Measurements from ENCODE around the gene CTAG1A.
A peak's percentile ranks its signal among the peaks of the same experiment; 100 is the strongest.
"Not testable (repeated sequence)": the region's sequence is repeated elsewhere in the genome, so short reads cannot be mapped to it uniquely, and the experiment has no call there.

Gene CTAG1A

DNA sequence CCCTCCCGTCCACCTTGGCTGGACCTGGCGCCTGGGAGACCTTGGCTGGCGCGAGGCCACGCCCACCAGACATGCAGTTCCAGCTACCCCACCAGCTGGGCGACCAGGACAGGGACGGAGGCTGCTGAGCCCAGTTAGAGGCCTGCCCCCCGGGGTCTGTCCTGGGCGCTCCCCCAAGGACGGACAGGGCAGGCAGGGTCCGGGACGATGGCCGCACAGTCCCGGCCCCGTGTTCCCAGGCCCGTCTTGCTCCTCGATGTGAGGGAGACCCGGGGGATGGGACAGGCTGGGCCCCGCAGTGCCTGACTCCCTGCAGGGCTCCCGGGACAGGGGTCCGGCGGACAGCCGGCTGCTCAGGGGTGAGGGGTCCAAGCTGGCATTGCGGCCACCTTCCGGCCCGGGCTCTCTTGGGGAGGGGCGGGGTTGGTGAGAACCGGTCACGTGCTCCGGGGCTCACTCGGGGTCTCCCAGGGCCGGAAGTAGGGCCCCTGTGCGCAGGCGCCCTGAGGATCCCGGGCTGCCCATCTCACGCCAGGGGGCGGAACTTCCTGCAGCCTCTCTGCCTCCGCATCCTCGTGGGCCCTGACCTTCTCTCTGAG is at the start of gene CTAG1A:
Gene CTAG1A, plus strand, starts transcription at position 549 of the 599 bp plus-strand sequence. CDS start 74 bp downstream, outside the sequence.
- not testable (repeated sequence) for DNase-seq

DNA sequence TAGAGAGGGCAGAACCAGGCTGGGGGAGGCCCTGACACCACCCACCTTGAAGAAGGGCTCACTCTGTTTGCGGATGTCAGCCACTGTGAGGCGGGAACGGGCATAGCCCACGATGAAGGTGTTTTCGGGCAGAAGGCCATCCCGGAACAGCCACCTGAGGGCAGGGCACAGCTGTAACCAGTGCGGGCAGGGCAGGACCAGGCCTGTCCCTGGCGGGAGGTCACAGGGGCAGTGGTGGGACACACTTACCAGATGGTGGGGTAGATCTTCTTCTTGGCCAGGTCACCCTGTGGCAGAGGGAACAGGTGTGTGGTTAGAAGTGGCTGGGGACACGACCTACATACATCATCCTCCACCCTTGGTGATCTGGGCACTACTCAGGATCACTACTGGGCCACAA is 49.0 kb upstream of the CTAG1A start:
- no peak for DNase-seq

DNA sequence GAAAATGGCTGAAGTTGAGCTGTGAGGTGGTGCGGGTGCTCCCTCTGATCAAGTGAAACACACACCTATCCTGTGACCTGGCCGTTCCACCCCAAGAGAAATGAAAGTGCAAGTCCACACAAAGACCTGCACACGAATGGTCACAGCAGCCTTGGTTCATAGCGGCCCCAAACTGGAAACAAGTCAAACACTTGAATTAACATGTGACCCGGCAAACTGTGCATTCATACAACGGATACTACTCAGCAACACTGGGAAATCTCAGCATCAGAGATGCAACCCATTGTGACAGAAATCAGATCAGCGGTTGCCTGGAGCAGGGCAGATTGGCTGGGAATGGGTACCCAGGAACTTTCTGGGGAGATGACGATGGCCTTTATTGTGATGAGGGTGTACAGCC is 45.9 kb upstream of the CTAG1A start:
- DNase-seq = no peak

DNA sequence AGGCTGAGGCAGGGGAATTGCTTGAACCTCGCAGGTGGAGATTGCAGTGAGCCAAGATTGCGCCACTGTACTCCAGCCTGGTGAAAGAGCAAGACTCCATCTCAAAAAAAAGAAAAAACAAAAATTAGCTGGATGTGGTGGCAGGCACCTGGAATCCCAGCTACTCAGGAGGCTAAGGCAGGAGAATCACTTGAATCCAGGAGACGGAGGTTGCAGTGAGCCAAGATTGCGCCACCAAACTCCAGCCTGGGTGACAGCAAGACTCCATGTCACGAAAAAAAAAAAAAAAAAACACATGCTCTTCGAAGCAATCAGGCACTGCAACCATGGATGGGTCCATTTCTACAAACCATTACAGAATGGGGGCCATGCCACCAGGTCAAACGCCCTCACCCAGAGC is 44.6 kb upstream of the CTAG1A start:
- not testable (repeated sequence) for DNase-seq

DNA sequence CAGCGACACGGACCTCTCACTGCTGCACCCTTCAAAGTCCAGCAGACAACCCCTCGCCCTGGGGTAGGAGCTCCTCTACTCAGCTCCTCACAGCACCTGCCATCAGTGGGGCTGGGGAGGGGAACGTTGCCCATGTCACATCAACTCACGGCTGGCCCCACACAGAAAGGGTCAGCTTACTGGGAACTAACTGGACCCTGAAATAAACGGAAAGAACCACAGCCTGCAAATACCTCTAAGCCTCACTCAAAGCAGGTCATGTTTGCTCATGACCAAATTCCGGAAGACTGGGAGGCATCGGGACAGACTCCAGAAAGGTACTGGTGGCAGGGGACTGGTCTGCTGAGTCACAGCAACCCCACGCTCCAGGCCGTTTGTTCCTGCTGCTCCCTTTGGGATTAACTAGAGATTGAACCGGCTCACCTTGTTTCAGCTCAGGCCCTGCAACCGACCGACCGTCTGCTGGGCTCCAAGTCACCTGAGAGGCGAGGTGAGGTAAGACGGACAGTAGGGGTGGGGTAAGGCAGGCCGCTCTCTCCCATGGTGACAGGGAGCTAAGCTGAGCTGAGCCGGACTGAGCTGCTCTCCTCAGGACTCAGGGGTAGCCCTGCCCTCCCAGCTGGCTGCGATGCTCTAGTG is 43.9 kb upstream of the CTAG1A start:
- no peak for DNase-seq

DNA sequence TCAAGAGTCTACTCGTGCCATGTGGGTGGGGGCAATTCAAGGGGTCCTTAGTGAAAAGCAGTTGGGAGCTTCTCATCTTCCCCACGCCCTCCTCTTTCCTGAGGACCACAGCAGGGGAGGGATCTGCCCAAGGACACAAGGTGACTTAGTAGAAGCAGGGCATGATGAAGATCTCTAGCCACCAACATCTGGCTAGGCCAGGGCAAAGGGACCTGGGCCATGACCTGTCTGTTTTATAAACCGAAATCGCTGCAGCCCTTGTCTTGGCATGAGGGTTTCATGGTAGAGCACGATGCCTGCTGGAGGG is 43.4 kb upstream of the CTAG1A start:
- DNase-seq = no peak

DNA sequence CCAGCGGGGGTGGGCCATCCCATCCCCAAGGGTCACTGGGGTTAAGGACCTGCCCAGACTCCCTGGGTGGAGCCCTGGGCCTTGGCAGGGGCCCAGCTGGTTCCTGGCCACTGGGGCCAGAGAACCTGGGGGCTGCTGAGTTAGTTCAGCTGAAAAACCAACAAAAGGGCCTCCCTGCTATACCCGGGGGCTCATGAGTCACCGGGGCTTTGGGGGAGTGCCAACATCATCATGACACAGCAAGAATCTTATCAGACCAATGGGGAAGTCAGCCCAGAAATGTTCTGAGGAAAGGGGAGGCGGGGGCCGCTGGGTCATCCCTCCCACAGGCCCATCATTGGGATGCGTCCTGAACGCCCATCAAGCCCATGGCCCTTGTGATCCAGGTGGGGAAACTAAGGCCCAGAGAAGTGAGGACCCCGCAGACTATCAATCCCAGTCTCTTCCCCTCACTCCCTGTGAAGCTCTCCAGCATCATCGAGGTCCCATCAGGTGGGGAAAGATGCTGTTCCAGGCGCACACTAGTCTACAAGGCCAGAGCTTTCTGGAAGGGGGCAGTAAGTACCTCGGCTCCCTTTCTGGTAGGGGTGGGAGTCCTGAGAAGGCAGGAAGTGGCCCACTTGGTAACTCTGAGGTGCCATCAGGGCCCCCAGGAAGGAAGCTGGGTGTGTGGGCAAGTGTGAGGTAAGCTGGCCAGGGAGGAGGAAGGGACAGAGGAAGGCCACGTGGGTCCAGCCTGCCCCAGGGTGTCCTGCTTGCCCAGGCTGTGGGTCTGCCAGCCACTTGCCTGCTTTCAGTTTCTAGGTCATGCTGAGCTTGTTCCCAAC is 42.8 kb upstream of the CTAG1A start:
- DNase-seq = no peak

DNA sequence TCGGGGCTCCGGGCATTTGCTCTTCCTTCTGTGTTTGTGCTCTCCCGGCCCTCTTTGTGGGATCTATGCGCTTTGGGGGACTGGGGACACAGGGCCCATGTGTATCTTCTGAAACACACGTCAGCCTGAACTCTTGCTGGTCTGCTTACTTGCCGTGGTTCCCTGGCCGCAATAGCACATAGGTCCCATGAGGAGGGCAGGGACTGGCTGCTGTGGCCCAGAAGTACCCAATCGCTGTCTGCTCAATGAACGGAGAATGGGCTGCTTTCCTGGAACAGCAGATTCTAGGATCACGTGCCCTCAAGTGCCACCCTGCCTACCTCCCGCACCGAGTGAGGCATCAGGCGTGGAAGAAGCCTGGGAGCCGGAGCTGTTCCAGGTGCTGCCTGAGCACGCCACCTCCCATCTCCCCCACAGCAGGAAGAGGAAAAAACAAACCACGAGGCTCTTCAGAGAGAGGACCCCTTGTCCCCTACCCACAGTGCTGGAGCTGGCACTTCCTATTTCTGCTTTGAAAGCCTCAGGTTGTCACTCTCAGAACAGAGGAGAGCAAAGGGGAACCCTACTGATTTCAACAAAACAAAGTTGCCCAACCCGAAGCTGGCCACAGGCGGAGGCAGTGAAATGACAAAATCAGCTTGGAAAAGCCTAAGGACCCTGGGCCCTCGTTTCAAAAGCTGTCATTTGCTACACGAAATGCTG is 42.1 kb upstream of the CTAG1A start:
- no peak for DNase-seq

DNA sequence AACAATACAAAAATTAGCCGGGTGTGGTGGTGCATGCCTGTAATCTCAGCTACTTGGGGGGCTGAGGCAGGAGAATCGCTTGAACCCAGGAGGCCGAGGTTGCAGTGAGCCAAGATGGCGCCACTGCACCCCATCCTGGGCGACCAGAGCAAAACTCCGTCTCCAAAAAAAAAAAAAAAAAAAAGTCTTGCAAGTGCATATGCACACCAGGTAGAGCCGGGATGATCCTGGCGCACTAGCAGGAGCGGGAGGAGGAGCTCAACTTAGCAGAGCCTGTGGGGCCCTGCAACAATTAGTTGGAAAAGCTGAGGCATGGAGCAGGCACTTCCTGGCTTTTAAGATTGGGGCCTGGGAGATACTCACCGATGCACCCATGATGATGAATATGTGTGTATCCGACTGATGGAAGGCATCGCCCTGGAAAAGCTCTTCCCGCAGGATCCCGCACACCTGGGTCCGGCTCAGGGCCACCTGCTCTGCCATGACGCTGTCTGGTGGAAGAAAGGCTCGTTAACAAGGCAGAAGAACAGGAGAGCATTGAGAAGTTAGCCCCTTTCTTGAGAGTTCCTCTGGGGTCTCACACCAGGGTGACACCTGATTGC is 39.2 kb upstream of the CTAG1A start:
- no peak for DNase-seq

DNA sequence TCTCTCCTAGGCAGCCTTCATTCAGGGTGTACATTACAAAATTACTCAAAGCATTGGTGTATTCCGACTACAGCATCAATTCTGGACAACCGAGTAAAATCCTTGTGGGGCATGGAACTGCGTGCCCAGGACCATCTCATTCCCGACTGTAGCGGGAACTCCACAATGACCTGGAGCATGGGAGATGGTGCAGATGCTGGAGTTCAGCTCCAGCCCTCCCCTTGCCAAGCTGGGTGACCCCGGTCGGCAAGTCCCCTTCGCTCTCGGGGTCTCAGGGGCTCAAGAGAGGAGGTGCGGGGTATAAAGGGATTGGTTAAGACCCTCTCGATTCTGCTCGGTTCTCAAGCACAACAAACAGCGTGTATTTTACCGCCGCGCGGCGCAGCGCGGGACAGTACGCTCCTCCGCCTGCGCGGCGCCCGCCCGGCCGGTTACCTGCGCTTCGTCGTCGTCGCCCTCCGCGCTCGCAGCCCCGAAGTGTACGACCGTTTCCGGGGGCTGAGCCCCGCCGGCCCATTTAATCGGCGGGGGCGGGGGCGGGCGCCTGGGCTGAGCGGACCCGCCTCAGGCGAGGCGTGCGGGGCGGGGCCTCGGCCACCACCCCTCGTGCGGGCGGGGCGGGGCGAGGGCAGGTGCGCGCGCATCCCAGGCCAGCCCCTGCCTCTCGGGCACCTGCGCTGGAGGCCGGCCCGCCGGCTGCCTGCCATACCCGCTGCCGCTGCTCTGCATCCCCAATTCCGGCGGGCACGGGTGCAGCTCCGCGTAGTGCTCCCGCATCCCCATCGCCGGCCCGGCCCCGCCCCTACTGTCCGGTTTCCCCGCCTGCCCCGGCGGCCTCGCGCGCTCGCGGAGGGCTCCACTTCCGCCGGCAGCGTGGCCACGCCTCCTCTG is 38.3 kb upstream of the CTAG1A start, which contains the start of gene G6PD:
Gene G6PD, minus strand, starts transcription at position 493 of the 891 bp plus-strand sequence. CDS start 691 bp downstream, outside the sequence.
- peak; percentile 75 for DNase-seq

DNA sequence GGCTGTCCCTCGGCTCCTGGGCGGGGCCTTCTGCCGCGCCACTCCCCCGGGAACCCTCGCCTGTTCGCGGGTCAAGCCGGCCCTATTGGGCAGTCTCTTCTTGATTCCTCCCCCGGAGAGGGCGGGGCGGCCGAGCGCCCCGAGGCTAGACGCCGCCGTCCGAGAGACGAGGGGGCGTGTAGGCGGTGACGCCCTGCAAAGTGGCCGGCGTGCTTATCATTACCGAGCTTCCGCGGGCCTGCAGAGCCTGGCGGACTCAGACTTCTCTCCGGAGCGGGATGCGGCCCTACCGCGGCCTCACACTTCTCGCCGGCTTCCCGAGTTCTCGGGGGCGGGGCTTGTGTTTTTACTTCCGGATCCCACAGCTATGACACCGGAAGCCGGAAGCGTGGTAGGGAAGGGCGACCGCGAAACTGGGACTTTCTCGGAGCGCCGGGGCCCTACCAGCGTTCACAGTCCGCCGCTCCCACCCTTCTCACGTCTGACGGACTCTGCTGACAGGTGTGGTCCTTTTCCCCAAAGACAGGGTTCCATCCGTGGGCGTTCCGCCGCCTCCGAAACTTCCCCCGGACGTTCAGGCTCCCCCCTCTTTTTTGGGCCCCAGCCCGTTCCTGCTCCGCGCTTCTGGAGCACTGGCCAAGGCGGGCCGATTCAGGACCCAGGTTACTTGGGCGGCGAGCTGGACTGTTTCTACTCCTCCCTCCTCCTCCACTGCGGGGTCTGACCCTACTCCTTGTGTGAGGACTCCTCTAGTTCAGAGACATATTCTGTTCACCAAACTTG is 37.5 kb upstream of the CTAG1A start, which contains the start of gene IKBKG:
Gene IKBKG, plus strand, starts transcription at position 376 of the 783 bp plus-strand sequence. CDS start 4,383 bp downstream, outside the sequence.
- DNase-seq = peak; percentile 82

DNA sequence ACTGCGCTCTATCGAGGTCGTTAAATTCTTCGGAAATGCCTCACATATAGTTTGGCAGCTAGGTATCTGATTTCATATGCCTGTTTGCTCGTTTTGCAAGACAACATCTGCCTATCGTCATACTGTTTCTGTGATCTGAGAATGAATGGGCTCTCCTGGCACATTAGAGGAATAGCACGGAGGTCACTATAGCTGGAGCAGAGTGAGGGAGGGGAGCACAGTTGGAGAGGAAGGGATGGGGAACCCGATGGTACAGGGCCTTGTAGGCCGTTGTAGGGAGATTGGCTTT is 37.0 kb upstream of the CTAG1A start:
- no peak for DNase-seq

DNA sequence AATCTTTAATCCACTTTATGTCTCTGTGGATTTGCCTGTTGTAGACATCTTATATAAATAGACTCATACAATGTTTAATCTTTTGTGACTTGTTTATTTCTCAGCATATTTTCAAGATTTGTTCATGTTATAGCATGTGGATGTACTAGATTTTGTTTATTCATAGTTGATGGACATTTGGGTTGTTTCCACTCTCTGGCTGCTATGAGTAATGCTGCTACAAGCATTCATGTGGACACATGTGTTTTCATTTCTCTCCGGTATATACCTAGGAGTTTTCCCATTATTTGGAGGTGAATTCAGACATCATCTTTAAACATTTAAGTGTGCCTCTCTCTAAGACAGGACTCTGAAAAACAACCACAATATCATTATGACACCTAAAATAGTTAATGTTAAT is 35.2 kb upstream of the CTAG1A start:
- DNase-seq = no peak

DNA sequence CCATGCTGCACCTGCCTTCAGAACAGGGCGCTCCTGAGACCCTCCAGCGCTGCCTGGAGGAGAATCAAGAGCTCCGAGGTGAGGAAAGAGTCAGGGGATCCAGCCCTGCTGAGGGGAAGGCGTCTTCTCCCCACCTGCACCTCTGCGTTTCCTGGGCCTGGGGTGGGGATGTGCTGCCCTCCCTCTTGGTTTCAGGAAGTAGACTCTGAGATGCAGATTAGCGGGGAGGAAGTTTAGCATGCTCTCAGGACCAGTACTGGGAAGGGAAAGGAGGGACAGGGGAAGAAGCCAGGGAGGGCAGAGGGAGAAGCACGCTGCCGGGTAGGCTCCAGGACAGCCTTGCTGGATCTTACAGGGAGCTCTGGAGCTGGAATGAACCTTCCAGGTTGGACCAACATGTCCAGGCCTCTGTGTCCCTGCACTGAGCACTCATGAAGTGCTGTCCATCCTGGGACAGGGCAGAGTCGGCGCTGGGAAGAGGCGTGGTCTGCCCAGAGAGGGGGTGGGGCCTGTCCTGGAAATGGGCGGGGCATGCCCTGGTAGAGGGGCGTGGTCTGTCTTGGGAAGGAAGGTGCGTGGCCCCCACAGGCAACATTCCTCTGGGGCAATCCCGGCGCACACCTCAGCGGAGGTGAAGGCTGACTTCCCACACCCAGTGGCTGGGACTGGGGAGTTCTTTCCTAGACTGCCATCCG is 32.7 kb upstream of the CTAG1A start:
- DNase-seq = not testable (repeated sequence)

DNA sequence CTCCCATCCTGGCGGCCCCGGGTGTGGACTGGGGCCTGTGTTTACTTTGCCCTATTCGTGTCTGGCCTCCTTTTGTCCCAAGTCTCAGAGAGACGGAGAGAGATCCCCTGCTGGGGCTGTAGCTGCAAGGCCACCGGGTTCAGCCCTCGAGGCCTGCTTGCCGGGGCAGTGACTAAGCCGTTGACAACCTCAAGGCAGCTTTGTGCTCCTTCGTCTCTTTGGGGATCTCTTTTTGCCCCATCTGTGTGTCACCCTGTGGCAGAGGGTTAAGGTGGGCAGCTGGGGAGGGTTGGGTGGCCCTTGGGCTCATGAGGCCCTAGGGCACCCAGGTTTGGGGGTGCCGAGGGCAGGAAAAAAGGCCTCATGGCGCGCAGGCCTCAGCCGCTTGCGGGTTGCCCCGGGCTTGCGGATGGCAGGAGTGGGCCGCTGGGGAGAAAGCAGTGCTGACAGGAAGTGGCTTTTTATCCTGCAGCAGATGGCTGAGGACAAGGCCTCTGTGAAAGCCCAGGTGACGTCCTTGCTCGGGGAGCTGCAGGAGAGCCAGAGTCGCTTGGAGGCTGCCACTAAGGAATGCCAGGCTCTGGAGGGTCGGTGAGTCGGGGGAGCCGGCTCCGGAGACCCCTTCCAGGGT is 26.8 kb upstream of the CTAG1A start:
- not testable (repeated sequence) for DNase-seq

DNA sequence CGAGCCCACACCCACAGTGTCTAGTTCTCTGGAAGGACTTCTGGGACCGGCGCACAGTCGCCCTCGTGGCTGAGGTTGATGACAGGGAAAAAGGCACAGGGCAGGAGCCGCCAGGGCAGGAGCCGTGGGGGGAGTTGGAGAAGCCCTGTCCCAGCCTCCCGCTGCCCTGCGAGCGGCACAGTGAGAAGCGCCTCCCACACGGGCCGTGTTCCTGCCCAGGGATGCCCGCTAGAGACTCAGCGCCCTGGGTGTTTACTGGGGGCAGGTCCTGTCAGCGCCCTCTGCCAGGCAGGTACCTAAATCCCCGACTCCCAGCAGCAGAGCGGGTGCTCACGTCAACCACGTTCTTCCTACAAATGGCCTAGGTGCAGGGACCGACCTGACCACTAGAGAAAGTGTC is 26.0 kb upstream of the CTAG1A start:
- DNase-seq = not testable (repeated sequence)

DNA sequence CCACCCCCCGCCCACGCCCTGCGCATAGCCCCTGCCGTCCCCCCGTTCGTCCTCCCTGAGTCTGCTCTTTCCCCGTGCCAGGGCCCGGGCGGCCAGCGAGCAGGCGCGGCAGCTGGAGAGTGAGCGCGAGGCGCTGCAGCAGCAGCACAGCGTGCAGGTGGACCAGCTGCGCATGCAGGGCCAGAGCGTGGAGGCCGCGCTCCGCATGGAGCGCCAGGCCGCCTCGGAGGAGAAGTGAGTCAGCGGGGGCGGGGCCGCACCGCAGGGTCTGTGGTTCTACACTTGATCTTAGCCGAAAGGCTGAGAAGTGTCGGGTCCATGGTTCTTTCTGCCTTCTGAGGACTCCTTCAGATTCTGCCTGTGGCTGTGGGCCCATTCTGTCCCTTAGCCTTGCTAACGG is 24.6 kb upstream of the CTAG1A start:
- not testable (repeated sequence) for DNase-seq

DNA sequence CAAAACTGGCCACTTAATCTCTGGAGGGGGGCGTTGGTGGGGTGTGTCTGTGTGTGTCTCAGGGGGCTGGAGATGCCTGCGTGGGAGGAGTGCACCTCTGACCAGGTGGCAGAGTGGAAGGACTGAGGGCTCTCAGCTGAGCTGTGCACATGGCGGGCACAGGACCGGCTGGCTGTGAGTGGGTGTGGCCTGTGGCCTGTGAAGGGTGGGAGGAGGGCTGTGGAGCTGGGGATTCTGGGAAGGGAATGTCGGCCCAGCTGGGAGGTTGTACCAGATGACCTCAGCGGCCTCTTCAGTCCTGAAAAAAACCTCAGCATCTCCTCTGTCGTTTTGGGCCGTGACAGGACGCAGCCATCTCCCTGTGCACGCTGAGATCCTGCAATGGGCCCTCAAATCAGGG is 22.6 kb upstream of the CTAG1A start:
- not testable (repeated sequence) for DNase-seq

DNA sequence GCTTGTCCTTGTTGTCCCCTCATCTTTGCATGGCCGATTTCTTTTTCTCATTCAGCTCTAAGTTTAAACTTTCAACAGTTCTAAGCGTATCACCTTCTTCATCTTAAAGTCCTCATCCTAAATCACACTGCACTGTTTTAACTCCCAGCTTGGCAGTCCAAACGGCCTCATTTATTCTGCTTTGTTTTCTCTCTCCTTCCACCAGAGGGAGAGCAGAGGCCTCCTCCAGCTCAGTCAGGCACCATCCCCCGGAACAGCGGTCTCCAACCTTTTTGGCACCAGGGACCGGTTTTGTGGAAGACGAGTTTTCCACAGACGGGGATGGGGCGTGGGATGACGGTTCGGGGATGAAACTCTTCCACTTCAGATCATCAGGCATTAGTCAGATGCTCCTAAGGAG is 14.6 kb upstream of the CTAG1A start:
- DNase-seq = not testable (repeated sequence)

DNA sequence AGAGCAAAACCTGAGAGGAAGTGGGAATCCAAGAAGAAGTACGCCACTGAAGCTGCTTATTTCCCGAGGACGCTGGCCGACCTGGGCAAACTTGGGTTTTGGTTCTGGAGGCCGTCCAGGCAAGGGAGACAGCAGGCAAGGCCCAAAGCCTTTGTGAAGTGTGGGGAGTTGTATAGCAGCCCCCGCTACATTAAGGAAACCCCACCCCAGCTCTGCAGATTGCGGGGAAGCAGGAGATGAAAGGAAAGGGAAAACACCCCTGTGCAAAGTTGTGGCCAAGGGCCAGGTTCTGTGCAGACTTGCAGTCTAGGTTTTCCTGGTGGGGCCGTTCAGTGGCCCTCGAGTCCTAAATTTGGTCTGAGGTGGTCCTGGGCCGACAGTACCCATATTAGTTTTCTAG is 11.9 kb upstream of the CTAG1A start:
- not testable (repeated sequence) for DNase-seq
